Measurements from ENCODE around the gene SEPTIN12.
A peak's percentile ranks its signal among the peaks of the same experiment; 100 is the strongest.

SEPTIN12 gene

GRCh38 chr16:4783951-4784336 lies 4.2 kb downstream of the SEPTIN12 start:
- DNase-seq (ENCODE audit: low spot score), result no peak

DNA sequence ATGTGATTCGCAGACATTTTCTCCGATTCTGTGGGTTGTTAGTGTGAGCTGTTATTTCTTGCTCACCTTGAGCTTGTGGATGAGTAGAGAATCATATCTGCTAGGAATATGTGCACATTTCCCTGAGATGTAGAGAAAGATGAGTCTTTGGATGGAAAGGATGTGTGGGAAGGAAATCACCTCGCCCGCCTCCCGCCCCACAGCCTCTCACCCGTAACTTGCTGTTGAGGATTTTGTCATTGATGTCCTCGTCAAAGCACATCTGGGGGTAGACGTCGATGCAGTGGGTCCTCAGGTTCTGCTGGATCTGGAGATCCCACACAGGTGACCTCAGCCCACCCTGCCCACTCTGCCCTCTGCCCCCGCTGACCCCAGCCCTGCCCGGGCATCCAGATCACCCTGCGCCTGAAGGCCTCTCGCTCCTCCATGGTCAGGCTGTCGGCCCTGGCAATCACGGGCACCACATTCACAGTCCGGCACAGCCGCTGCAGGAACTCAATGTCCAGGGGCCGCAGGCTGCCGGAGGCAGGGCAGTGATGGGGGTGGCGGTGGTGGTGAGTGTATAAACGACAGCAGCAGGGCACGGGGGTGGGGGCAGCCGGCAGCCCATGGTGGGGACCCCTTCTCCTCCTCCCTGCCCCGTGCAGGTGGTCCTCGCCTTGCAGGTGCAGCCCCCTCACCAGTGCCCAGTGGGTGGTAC lies 4.7 kb downstream of the SEPTIN12 start:
- no peak for DNase-seq (ENCODE audit: low spot score)

GRCh38 chr16:4780235-4780634 lies 7.9 kb downstream of the SEPTIN12 start:
- no peak for DNase-seq (ENCODE audit: low spot score)

DNA sequence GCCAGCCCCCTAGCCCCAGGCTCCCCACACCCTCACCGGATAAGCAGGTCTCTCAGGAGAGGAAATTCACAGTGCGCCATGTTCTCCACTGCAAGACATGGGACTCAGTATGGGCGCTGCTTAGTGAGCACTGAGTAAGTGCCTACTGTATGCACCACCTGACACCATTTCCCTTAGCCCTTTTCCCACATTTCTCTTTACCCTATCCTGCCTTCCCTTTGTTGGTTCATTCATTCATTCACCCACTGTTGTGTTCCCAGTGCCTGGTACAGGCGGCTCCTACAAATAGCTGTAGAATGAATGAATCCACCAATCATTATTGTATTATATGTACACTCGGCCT lies 10.1 kb downstream of the SEPTIN12 start:
- no peak for DNase-seq (ENCODE audit: low spot score)

- no peak for DNase-seq (ENCODE audit: low spot score)
Observed at GRCh38 chr16:4777339-4778049, 10.7 kb downstream of the SEPTIN12 start.

GRCh38 chr16:4776141-4776705 lies 11.9 kb downstream of the SEPTIN12 start:
- DNase-seq (ENCODE audit: low spot score), result no peak

DNA sequence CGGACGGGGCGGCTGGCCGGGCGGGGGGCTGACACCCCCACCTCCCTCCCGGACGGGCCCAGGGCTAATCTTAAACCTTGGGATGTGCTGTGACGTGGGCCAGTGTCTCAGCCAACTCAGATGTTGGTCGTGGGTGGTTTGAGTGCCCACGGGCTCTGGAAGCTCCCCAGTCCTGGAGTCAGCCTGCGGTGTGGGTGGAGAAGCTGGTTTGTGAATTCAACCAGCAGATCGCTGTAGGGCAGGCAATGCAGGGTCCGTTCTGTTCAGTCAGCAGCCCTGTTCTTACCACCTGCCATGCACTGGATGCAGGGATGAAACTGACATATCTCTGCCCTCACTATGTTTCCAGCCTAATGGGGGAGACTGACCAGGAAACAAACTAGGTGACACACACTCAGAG lies 13.1 kb downstream of the SEPTIN12 start:
- DNase-seq (ENCODE audit: low spot score), result no peak

DNA sequence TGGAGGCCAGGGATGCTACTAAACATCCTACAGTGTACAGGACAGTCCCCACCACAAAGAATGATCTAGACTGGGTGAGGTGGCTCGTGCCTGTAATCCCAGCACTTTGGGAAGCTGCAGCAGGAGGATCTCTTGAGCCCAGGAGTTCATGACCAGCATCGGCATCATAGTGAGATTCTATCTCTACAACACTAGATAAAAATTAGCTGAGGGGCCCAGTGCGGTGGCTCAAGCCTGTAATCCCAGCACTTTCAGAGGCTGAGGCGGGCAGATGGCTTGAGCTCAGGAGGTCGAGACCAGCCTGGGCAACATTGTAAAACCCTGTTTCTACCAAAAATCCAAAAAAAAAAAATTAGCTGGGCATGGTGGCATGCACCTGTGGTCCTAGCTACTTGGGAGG lies 15.8 kb downstream of the SEPTIN12 start:
- no peak for DNase-seq (ENCODE audit: low spot score)

GRCh38 chr16:4771646-4772045 lies 16.5 kb downstream of the SEPTIN12 start:
- DNase-seq (ENCODE audit: low spot score), result no peak

DNA sequence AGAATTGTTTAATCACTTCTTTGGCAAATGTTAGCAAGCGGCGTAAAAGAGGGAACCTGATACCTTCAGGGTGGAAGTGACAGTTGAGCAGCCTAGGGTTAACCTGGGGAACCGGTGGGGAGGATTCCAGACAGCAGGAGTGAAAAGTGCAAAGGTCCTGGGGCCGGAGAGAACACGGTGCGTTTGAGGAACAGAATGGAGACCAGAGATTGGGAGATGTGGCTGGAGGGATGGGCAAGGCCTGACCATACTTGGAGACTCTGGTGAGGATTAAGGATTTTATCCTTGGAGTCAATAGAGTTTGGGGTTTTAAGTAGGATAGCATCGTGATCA lies 18.9 kb downstream of the SEPTIN12 start:
- no peak for DNase-seq (ENCODE audit: low spot score)

GRCh38 chr16:4768549-4769305 lies 19.4 kb downstream of the SEPTIN12 start:
- peak; percentile 74 for DNase-seq (ENCODE audit: low spot score)

DNA sequence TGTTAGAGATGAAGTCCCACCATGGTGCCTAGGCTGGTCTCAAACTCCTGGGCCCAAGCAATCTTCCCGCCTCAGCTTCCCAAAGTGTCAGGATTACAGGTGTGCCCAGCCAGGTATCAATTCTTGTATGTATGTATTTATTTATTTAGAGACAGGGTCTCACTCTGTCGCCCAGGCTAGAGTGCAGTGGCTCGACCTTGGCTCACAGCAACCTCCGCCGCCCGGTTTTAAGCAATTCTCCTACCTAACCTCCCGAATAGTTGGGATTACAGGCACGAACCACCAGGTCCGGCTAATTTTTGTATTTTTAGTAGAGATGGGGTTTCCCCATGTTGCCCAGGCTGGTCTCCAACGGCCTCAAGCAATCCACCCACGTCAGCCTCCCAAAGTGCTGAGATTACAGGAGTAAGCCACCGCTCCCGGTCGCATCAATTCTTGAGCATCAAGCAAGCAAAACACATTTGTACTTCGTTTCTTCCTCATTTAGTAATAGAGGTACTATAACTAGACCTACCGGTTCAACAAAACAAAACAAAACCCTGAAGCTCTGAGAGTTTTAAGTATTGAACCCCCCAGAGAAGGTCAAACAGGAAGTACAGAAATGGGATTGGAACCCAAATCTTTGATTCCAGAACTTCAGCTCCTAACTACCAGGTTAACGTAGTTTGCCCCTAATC lies 20.1 kb downstream of the SEPTIN12 start:
- peak; percentile 15 for DNase-seq (ENCODE audit: low spot score)

GRCh38 chr16:4766875-4767628 lies 21.1 kb downstream of the SEPTIN12 start, which contains the start of gene ZNF500:
ZNF500 (minus strand) TSS chr16:4767162; CDS start chr16:4765978, 1,184 bp downstream.
- peak; percentile 95 for DNase-seq (ENCODE audit: low spot score)

GRCh38 chr16:4765511-4766474 lies 22.4 kb downstream of the SEPTIN12 start:
- DNase-seq (ENCODE audit: low spot score), result no peak

- no peak for DNase-seq (ENCODE audit: low spot score)
Observed at GRCh38 chr16:4763791-4764190, 24.4 kb downstream of the SEPTIN12 start.

GRCh38 chr16:4762205-4762604 lies 25.9 kb downstream of the SEPTIN12 start:
- DNase-seq (ENCODE audit: low spot score), result no peak

GRCh38 chr16:4760221-4760910 lies 27.8 kb downstream of the SEPTIN12 start:
- DNase-seq (ENCODE audit: low spot score), result no peak

DNA sequence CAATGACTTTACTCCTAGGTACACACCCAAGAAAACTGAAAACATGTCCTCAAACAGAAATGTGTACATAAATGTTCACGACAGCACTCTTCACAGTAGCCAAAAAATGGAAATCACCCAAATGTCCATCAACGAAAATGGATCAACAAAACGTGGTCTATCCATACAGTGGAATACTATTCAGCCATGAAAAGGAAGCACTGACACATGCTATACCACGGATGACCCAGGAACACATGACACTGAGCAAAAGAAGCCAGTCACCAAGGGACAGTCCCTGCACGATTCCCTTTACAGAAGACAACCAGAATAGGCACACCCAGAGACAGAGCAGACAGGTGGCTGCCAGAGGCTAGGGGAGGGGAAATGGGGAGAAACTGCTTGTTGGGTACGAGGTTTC lies 32.5 kb downstream of the SEPTIN12 start:
- DNase-seq (ENCODE audit: low spot score), result no peak

- no peak for DNase-seq (ENCODE audit: low spot score)
Observed at GRCh38 chr16:4754865-4755264, 33.3 kb downstream of the SEPTIN12 start.

DNA sequence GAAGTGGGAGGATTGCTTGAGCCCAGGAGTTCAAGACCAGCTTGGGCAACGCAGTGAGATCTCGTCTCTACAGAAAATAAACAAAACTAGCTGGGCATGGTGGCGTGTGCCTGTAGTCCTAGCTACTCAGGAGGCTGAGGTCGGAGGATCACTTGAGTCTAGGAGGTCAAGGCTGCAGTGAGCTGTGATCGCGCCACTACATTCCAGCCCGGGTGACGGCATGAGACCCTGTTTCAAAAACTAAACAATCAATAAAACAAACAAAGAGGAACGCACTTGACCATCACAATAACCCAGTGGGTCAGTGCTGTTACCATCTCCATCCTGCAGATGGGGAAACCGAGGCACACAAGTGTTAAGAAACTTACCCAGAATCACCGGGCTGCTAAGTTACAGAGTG lies 34.9 kb downstream of the SEPTIN12 start:
- DNase-seq (ENCODE audit: low spot score), result no peak

Data from hematopoietic multipotent progenitor cell treated with erythropoietin and hydrocortisone succinate and interleukin-3 and kit ligand, for 15 days (in vitro differentiated cells).